Panc1 (cell line): ENCODE data around the gene NEK6. TPM values are rescaled to one million over a fixed set of nuclear protein-coding genes. Genes with fewer than 3 reads are reported as not detected.
A peak's percentile ranks its signal among the peaks of the same experiment; 100 is the strongest.

Source experiments
- ATAC-seq: fragments of 200-7000 bp; cut with Tn5 transposase; 2 replicates; pipeline ENCODE4 v1.9.1; 2020; ENCODE audit warnings: mild to moderate bottlenecking, moderate library complexity
- BruUV-seq: library from RNA; stranded (reverse); fragments of 400-500 nt; replicated peaks from 2 replicates; lab custom pipeline; 2021; lab: Mats Ljungman, UMichigan
- CTCF ChIA-PET: fragments of 300-600 bp; sonication (Branson Sonifier 250); formaldehyde crosslinking; loops from one replicate; lab custom pipeline; 2022; ENCODE audit warnings: antibody characterized with exemption; lab: Charles Lee
- POLR2A ChIA-PET: fragments of 300-600 bp; sonication (Branson Sonifier 250); formaldehyde crosslinking; loops from one replicate; lab custom pipeline; 2022; ENCODE audit warnings: antibody characterized with exemption; lab: Charles Lee
- DNase-seq: peaks from one replicate; pipeline ENCODE4 v3.0.0-alpha.2; 2010; ENCODE audit warnings: low read depth, low spot score
- H3K27ac ChIP-seq: 2 replicates; pipeline ENCODE4 v1.5.1; 2011; ENCODE audit warnings: mild to moderate bottlenecking, low read length, inconsistent platforms
- H3K27me3 ChIP-seq: fragments of 200-500 bp; sonication (Bioruptor generic); 2 replicates; pipeline ENCODE4 v1.6.0; 2014; ENCODE audit warnings: low read length, inconsistent platforms; ENCODE audit not compliant: control insufficient read depth, insufficient read depth
- H3K36me3 ChIP-seq: fragments of 200-500 bp; sonication (Bioruptor generic); 2 replicates; pipeline ENCODE4 v1.5.1; 2014; ENCODE audit warnings: inconsistent platforms, mild to moderate bottlenecking, low read length, moderate library complexity; ENCODE audit not compliant: control insufficient read depth, insufficient read depth
- H3K4me1 ChIP-seq: 2 replicates; pipeline ENCODE4 v1.5.1; 2011; ENCODE audit warnings: inconsistent platforms, mild to moderate bottlenecking, low read length, moderate library complexity; ENCODE audit not compliant: control insufficient read depth, insufficient read depth
- H3K4me3 ChIP-seq, 2 experiments: 2 replicates each; pipeline ENCODE4 v1.5.1; 2011 to 2012; ENCODE audit warnings: low read depth in 2 of 2, low read length in 2 of 2, mild to moderate bottlenecking in 2 of 2, inconsistent platforms in 1 of 2, moderate library complexity in 1 of 2
- H3K9me3 ChIP-seq: fragments of 200-500 bp; sonication (Bioruptor generic); 2 replicates; pipeline ENCODE4 v1.5.1; 2014; ENCODE audit warnings: low read depth, mild to moderate bottlenecking, inconsistent platforms, low read length, moderate library complexity; ENCODE audit not compliant: control insufficient read depth, insufficient read depth
- CTCF ChIP-seq: fragments of 450-650 bp; IDR thresholded peaks from 2 replicates; pipeline ENCODE4 v1.5.1; 2017; ENCODE audit warnings: mild to moderate bottlenecking
- POLR2AphosphoS5 ChIP-seq: IDR thresholded peaks from 2 replicates; pipeline ENCODE4 v1.6.1; 2012; ENCODE audit warnings: mild to moderate bottlenecking, low read depth, low read length, moderate library complexity
- REST ChIP-seq, 2 experiments: IDR thresholded peaks; 2 replicates each; pipeline ENCODE4 v1.6.1; 2011 to 2012; ENCODE audit warnings: low read depth in 2 of 2, control low read depth in 1 of 2, low read length in 1 of 2, mild to moderate bottlenecking in 1 of 2, moderate library complexity in 1 of 2; ENCODE audit not compliant: insufficient read depth in 1 of 2
- SIN3A ChIP-seq: IDR thresholded peaks from 2 replicates; pipeline ENCODE4 v1.6.1; 2012; ENCODE audit warnings: low read depth, mild to moderate bottlenecking, low read length, moderate library complexity, borderline replicate concordance; ENCODE audit not compliant: insufficient read depth
- TCF7L2 ChIP-seq: IDR thresholded peaks from 2 replicates; pipeline ENCODE4 v1.6.1; 2011; ENCODE audit warnings: mild to moderate bottlenecking, low read depth, low read length, inconsistent platforms
- in situ Hi-C: cut with HindIII; loops from 2 replicates; pipeline ENCODE4 v1.10.0; 2016; ENCODE audit warnings: low sequenced_read_pairs, low pct_unique_long_range_greater_than_20kb
- intact Hi-C: fragments of 100-400 bp; cut with micrococcal nuclease; formaldehyde crosslinking; loops from one replicate; pipeline ENCODE4 v1.10.0; 2022; ENCODE audit not compliant: unreplicated experiment
- total RNA-seq: library from RNA; stranded (reverse); gene quantifications from one replicate; pipeline ENCODE4 v1.2.1, GENCODE V29; 2021; ENCODE audit not compliant: unreplicated experiment

Gene NEK6
- total RNA-seq, 1 experiment from 2014 or later = 56.3 TPM

GRCh38 chr9:124268661-124269060 lies 10.9 kb downstream of the NEK6 start:
- no peaks in the 10 kb centered on the region for H3K27me3 ChIP-seq
- in situ Hi-C loops = no loop called here
- ATAC-seq (no peak), DNase-seq (no peak)
- no TSS peak for BruUV-seq
- intact Hi-C loops = no loop called here
- H3K9me3 ChIP-seq = no peaks in the 10 kb centered on the region
- H3K27ac ChIP-seq = peak overlapping the region; percentile 87
- H3K36me3 ChIP-seq = no peaks in the 10 kb centered on the region
- TF ChIP-seq POLR2AphosphoS5 (no peak), REST (IDR thresholded peaks at IDR 0.05; ENCODE audit: insufficient read depth in 1 of 2, low read depth in 2 of 2, low read length in 1 of 2) (no peak), SIN3A (no peak), CTCF (no peak), TCF7L2 (no peak)
- ChIA-PET CTCF (no interaction called here), POLR2A (no interaction called here)
- H3K4me1 ChIP-seq = peaks cover 76% of the 10 kb centered on the region
- H3K4me3 ChIP-seq = no peak overlapping the region

GRCh38 chr9:124269556-124269955 lies 11.8 kb downstream of the NEK6 start:
- intact Hi-C loops = no loop called here

More at GRCh38 chr9:124269556-124269955, 11.8 kb downstream of the NEK6 start:
- Histone ChIP-seq H3K9me3 (no peaks in the 10 kb centered on the region), H3K4me1 (peaks cover 73% of the 10 kb centered on the region), H3K27me3 (no peaks in the 10 kb centered on the region), H3K27ac (no peak overlapping the region; the same call in 1 of the 2 replicates), H3K4me3 (no peak overlapping the region), H3K36me3 (no peaks in the 10 kb centered on the region)
- BruUV-seq = no TSS peak
- DNase-seq (no peak), ATAC-seq (no peak)
- in situ Hi-C loops = no loop called here
- POLR2A ChIA-PET = no interaction called here
- CTCF ChIA-PET = no interaction called here
- TF ChIP-seq SIN3A (no peak), TCF7L2 (no peak), POLR2AphosphoS5 (no peak), REST (IDR thresholded peaks at IDR 0.05; ENCODE audit: insufficient read depth in 1 of 2, low read depth in 2 of 2, low read length in 1 of 2) (no peak), CTCF (no peak)
